Measurements from ENCODE around the gene GNA14.

GRCh38 chr9:77462066-77462465 lies 186.1 kb downstream of the GNA14 start:
- TF ChIP-seq POLR2A (IDR thresholded peaks at IDR 0.05): no peak
- no peak for TF ChIP-seq CTCF (IDR thresholded peaks at IDR 0.05)

Data from right lobe of liver (tissue), 4 donors.